B cell (primary cell): ENCODE measurements around the gene KRTAP9-2. TPM values are rescaled to one million over a fixed set of nuclear protein-coding genes. Genes with fewer than 3 reads are reported as not detected.

Source experiments
- ATAC-seq: fragments of 200-7000 bp; cut with Tn5 transposase; one replicate; pipeline ENCODE4 v1.10.0; 2021; ENCODE audit warnings: low read depth, mild to moderate bottlenecking, moderate number of reproducible peaks, moderate library complexity
- CTCF ChIA-PET: fragments of 350-600 bp; sonication (Branson Sonifier 250); formaldehyde crosslinking; loops from one replicate; lab custom pipeline; 2021; ENCODE audit warnings: antibody characterized with exemption, inconsistent platforms; lab: Charles Lee
- POLR2A ChIA-PET: fragments of 350-600 bp; sonication (Branson Sonifier 250); formaldehyde crosslinking; loops from one replicate; lab custom pipeline; 2021; ENCODE audit warnings: antibody characterized with exemption; lab: Charles Lee
- DNase-seq: peaks from one replicate; pipeline ENCODE4 v3.0.0; 2013
- H2AFZ ChIP-seq: 2 replicates; pipeline ENCODE4 v1.6.1; 2012; ENCODE audit warnings: mild to moderate bottlenecking, low read depth, low read length; ENCODE audit not compliant: insufficient read depth, poor library complexity, severe bottlenecking
- H3K27ac ChIP-seq, 2 donors: 1 replicate in 1 of 2; 2 replicates in 1 of 2; pipeline ENCODE4 v1.5.1; 2012 to 2013; ENCODE audit warnings: low read length in 2 of 2, mild to moderate bottlenecking in 2 of 2, moderate library complexity in 1 of 2
- H3K27me3 ChIP-seq, 4 experiments: fragments of 200-600 bp in 1 of 4; sonication (generic) in 1 of 4; replicated peaks in 1 of 4; 1 replicate in 2 of 4; 2 replicates in 2 of 4; pipeline versions ENCODE4 v1.6.1 to v1.7.0; 2013 to 2016; ENCODE audit warnings: low read length in 3 of 4, mild to moderate bottlenecking in 2 of 4, mixed read lengths in 1 of 4, moderate library complexity in 1 of 4; ENCODE audit not compliant: insufficient read depth in 4 of 4, control insufficient read depth in 3 of 4; ENCODE audit errors: control extremely low read depth in 1 of 4
- H3K36me3 ChIP-seq, 2 experiments: replicated peaks in 1 of 2; 1 replicate in 1 of 2; 2 replicates in 1 of 2; pipeline versions ENCODE4 v1.6.1 to v1.7.1; 2013; ENCODE audit warnings: low read length in 1 of 2; ENCODE audit not compliant: insufficient read depth in 2 of 2, control insufficient read depth in 1 of 2; ENCODE audit errors: control extremely low read depth in 1 of 2, extremely low read depth in 1 of 2
- H3K4me1 ChIP-seq, 2 donors: fragments of 200-600 bp in 1 of 2; sonication (generic) in 1 of 2; 1 replicate in 1 of 2; 2 replicates in 1 of 2; pipeline versions ENCODE4 v1.5.1 to v1.6.1; 2013 to 2017; ENCODE audit warnings: low read length in 2 of 2; ENCODE audit not compliant: control insufficient read depth in 2 of 2, insufficient read depth in 2 of 2
- H3K4me2 ChIP-seq: replicated peaks from 2 replicates; pipeline ENCODE3; 2012; ENCODE audit warnings: mild to moderate bottlenecking, low read depth, low read length; ENCODE audit not compliant: poor library complexity, severe bottlenecking
- H3K4me3 ChIP-seq, 5 experiments: fragments of 200-600 bp in 1 of 5; sonication (generic) in 1 of 5; 1 replicate in 3 of 5; 2 replicates in 2 of 5; pipeline versions ENCODE4 v1.5.1 to v1.7.0; 2011 to 2016; ENCODE audit warnings: low read length in 4 of 5, mild to moderate bottlenecking in 4 of 5, low read depth in 2 of 5, control low read depth in 1 of 5, moderate library complexity in 1 of 5; ENCODE audit not compliant: insufficient read depth in 1 of 5; ENCODE audit errors: control extremely low read depth in 1 of 5, extremely low read depth in 1 of 5
- H3K79me2 ChIP-seq: fragments of 200-600 bp; sonication (generic); one replicate; pipeline ENCODE4 v1.6.0; 2016; ENCODE audit warnings: low read length; ENCODE audit not compliant: control insufficient read depth, insufficient read depth
- H3K9ac ChIP-seq: fragments of 200-600 bp; sonication (generic); 2 replicates; pipeline ENCODE4 v1.6.1; 2017; ENCODE audit warnings: mild to moderate bottlenecking, low read length, moderate library complexity
- H3K9me3 ChIP-seq, 3 donors: one replicate each; pipeline versions ENCODE4 v1.6.1 to v1.7.1; 2013; ENCODE audit warnings: low read length in 2 of 3; ENCODE audit not compliant: control insufficient read depth in 2 of 3, insufficient read depth in 1 of 3; ENCODE audit errors: control extremely low read depth in 1 of 3
- H4K20me1 ChIP-seq: 2 replicates; pipeline ENCODE4 v1.6.0; 2012; ENCODE audit warnings: mild to moderate bottlenecking, low read length; ENCODE audit not compliant: insufficient read depth, control insufficient read depth, poor library complexity, severe bottlenecking
- H3K27ac Mint-ChIP-seq: one replicate; pipeline ENCODE4 v1.8.0; 2021; ENCODE audit warnings: mixed read lengths
- H3K27me3 Mint-ChIP-seq: one replicate; pipeline ENCODE4 v1.8.0; 2021; ENCODE audit warnings: mixed read lengths
- H3K4me1 Mint-ChIP-seq: one replicate; pipeline ENCODE4 v1.8.0; 2021; ENCODE audit warnings: mixed read lengths
- H3K4me3 Mint-ChIP-seq: one replicate; pipeline ENCODE4 v1.8.0; 2021; ENCODE audit warnings: mixed read lengths
- H3K9me3 Mint-ChIP-seq: one replicate; pipeline ENCODE4 v1.8.0; 2022; ENCODE audit warnings: mixed read lengths; ENCODE audit not compliant: insufficient read depth
- CTCF ChIP-seq: fragments of 200-600 bp; IDR thresholded peaks from one replicate; pipeline ENCODE4 v1.8.0; 2022; ENCODE audit warnings: antibody characterized with exemption, mild to moderate bottlenecking
- EZH2 ChIP-seq: IDR thresholded peaks from 2 replicates; pipeline ENCODE4 v1.6.1; 2012; ENCODE audit warnings: borderline replicate concordance, low read depth, mild to moderate bottlenecking, moderate library complexity, low read length; ENCODE audit not compliant: insufficient read depth, poor library complexity, severe bottlenecking
- WGBS: methylation state at CpG from one replicate; pipeline ENCODE4 v1.1.5; 2013; ENCODE audit warnings: missing lambda C conversion rate; ENCODE audit not compliant: insufficient coverage; 5-methylcytosine and 5-hydroxymethylcytosine counted together
- intact Hi-C: fragments of 100-400 bp; cut with micrococcal nuclease; formaldehyde crosslinking; loops from one replicate; pipeline ENCODE4 v1.10.0; 2022
- polyA plus RNA-seq: library from polyadenylated mRNA; depleted of rRNA; stranded (reverse); fragments of >200 nt; gene quantifications from 2 replicates; pipeline ENCODE4 v1.2.3, GENCODE V29; 2012
- total RNA-seq, 2 donors: library from RNA; stranded (reverse); fragments of 120-200 nt in 1 of 2; gene quantifications; 1 replicate in 1 of 2; 2 replicates in 1 of 2; pipeline versions ENCODE4 v1.2.3 to v1.2.4, GENCODE V29; 2013 to 2022

KRTAP9-2 gene
- total and polyA plus RNA-seq, 2 donors (not counting 1 experiment from before 2014, with no cell fraction given): not detected

GRCh38 chr17:41190328-41190727 is 36.1 kb upstream of the KRTAP9-2 start:
- H3K9me3 ChIP-seq: peaks cover 0 to 4% (median 0%) of the 10 kb centered on the region in 3 donors
- H3K27me3 Mint-ChIP-seq: peaks cover 41% of the 10 kb centered on the region
- H3K4me3 ChIP-seq: no peak overlapping the region
- H3K4me3 Mint-ChIP-seq: no peak overlapping the region
- H3K9me3 Mint-ChIP-seq: no peaks in the 10 kb centered on the region
- no peak for TF ChIP-seq CTCF
- no peak for TF ChIP-seq EZH2
- H3K4me2 ChIP-seq: no peak overlapping the region
- no peaks in the 10 kb centered on the region for H3K4me1 ChIP-seq
- CTCF ChIA-PET: no interaction called here
- no peak overlapping the region for H3K27ac ChIP-seq
- POLR2A ChIA-PET: no interaction called here
- no peak overlapping the region for H3K27ac Mint-ChIP-seq
- H3K27me3 ChIP-seq: no peaks in the 10 kb centered on the region
- ATAC-seq (no peak), DNase-seq (no peak)
- intact Hi-C loops: loop anchor here (10.0 kb wide), 1 partner anchor 226 kb away; the partner anchor contains the start of gene KRT39
- no peaks in the 10 kb centered on the region for H3K36me3 ChIP-seq
- no peaks in the 10 kb centered on the region for H3K4me1 Mint-ChIP-seq
- no peaks in the 10 kb centered on the region for H4K20me1 ChIP-seq
- no peaks in the 10 kb centered on the region for H3K79me2 ChIP-seq
- 100% methylated on average over 3 of the region's 3 CpGs for WGBS
- no peak overlapping the region for H3K9ac ChIP-seq
- H2AFZ ChIP-seq: no peak overlapping the region

GRCh38 chr17:41196068-41196467 is 30.4 kb upstream of the KRTAP9-2 start:
- H4K20me1 ChIP-seq: no peaks in the 10 kb centered on the region
- H3K4me1 ChIP-seq: no peaks in the 10 kb centered on the region
- WGBS: no CpG with 5 or more reads among the region's 1 CpG
- CTCF ChIA-PET: interaction anchor here (0.7 kb wide), 1 partner anchor 50 kb away, joined by 5 read pairs; no protein-coding TSS in a partner anchor
- H3K4me2 ChIP-seq: no peak overlapping the region
- no peak overlapping the region for H3K27ac Mint-ChIP-seq
- no peaks in the 10 kb centered on the region for H3K27me3 ChIP-seq
- POLR2A ChIA-PET: no interaction called here
- no peaks in the 10 kb centered on the region for H3K79me2 ChIP-seq
- DNase-seq (no peak), ATAC-seq (no peak)
- intact Hi-C loops: loop anchor here (10.0 kb wide), 1 partner anchor 231 kb away; the partner anchor contains the start of gene KRT39
- H3K4me3 Mint-ChIP-seq: no peak overlapping the region
- peaks cover 5% of the 10 kb centered on the region for H3K9me3 Mint-ChIP-seq
- H3K36me3 ChIP-seq: no peaks in the 10 kb centered on the region
- peaks cover 21% of the 10 kb centered on the region for H3K27me3 Mint-ChIP-seq
- no peak overlapping the region for H3K9ac ChIP-seq
- no peaks in the 10 kb centered on the region for H3K4me1 Mint-ChIP-seq
- no peaks in the 10 kb centered on the region for H3K9me3 ChIP-seq
- TF ChIP-seq EZH2 (no peak), CTCF (no peak)
- no peak overlapping the region for H3K4me3 ChIP-seq
- no peak overlapping the region for H2AFZ ChIP-seq
- no peak overlapping the region for H3K27ac ChIP-seq
